ENCODE measurements around the gene ARHGEF12.

The ARHGEF12 gene

DNA sequence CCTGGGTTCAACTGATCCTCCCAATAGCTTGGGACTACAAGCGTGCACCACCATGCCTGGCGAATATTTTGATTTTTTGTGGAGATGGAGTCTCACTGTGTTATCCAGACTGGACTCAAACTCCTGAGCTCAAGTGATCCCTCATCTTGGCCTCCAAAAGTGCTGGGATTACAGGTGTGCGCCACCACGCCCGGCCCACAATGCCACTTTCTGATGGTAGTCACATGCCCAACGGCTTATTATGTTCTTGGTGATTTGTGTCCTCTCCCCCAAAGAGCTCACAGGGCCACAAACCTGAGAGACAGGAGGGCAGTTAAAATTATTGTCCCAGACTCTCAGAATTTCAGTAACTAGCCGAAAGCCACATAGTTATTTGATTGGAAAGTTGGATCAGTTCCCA lies 185.0 kb downstream of the ARHGEF12 start:
- DNase-seq = no peak

- no peak for DNase-seq
These were observed 185.8 kb downstream of the ARHGEF12 start for GRCh38 chr11:120522021-120522420.

- no peak for DNase-seq
These were observed 186.5 kb downstream of the ARHGEF12 start for GRCh38 chr11:120522736-120523135.

DNA sequence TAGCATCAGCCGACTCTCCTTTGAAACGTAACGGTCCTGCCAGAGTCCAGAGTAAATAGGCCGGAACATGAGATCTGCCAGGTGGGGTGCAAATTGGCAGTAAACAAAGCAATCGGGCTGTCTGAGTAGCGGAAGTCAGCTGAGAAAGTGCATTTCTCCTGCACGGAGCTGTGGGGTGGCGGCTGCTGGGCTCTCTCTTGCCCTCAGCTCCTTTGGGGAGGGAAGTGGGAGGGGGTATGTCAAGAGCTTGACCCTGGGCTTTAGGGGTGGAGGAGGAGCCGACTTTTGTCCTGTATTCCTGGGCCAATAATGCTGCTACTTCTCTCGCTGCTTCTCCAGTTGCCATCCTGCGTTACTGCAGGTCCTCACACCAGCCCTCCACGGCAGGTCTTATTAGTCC lies 187.0 kb downstream of the ARHGEF12 start:
- peak; percentile 43 for DNase-seq

GRCh38 chr11:120524536-120525085 lies 188.4 kb downstream of the ARHGEF12 start:
- no peak for DNase-seq

GRCh38 chr11:120525261-120526171 lies 189.3 kb downstream of the ARHGEF12 start:
- no peak for DNase-seq

DNA sequence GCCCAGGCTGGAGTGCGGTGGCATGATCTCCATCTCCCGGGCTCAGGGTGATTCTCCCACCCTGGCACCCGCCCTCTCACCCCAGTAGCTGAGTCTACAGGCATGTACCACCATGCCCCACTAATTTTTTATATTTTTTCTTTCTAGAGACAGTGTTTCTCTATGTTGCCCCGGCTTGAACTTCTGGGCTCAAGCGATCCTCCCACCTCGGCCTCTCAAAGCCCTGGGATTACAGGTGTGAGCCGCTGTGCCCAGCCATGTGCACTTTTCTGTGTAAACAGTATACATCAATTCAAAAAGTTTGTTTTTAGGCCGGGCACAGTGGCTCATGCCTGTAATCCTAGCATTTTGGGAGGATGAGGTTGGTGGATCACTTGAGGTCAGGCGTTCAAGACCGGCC lies 190.0 kb downstream of the ARHGEF12 start:
- no peak for DNase-seq

- no peak for DNase-seq
These were observed 191.0 kb downstream of the ARHGEF12 start for GRCh38 chr11:120527111-120527761.

GRCh38 chr11:120528749-120529148 lies 192.5 kb downstream of the ARHGEF12 start:
- no peak for DNase-seq

DNA sequence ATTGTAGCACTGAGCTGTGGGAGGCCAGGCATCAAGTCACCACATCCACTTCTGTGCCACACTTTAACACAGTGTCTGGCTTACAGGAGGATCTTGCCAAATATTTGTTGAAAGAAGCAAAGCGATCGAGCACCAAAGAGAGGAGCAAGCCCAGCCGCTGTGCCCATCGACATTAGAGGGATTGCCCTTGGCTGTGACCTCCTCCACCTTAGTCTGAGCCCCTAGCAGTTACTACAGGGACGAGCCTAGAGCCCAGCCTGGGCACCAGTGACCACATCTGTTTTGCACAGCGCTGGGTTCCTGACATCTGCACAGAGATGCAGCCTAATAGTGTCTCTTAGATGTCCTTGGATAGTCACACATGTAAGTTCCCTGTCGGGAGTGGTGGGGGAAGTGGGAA lies 193.0 kb downstream of the ARHGEF12 start:
- no peak for DNase-seq

- DNase-seq = no peak
These were observed 193.7 kb downstream of the ARHGEF12 start for GRCh38 chr11:120529911-120530310.

DNA sequence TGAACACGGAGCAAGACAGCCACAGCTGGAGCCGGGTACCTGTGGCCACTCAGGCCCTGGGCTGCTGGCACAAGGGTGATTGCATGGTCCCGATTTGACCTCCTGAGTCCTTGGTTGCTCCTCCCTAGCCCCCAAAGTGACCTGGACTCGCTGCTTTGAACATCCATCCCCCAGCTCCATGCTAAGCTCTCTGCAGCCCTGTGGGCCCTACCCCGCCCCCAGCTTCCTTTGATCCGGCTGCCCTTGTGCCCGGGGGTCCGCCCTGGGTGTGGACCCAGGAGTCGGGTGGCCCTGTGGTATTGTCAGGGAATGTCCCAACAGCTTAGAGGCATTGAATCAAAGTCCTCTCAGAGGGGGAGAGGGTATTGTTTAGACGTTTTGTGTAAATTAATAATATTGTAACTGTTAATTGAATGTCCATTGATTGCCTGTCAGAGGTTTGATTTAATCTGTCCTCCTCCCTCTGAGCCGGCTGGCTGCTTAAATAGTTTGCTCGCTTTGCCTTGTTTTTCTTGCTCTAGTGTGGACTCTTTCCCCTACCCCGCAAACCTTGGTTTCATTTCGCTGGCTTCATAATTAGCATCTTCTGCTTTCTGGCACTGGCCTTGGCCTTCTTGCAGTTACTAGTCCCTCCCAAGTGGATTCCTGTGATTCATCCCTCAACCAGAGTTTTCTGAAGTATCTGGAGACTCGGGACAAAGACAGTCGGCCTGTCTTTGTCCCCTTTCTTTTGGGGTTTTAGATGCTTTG lies 196.0 kb downstream of the ARHGEF12 start:
- DNase-seq = no peak

DNA sequence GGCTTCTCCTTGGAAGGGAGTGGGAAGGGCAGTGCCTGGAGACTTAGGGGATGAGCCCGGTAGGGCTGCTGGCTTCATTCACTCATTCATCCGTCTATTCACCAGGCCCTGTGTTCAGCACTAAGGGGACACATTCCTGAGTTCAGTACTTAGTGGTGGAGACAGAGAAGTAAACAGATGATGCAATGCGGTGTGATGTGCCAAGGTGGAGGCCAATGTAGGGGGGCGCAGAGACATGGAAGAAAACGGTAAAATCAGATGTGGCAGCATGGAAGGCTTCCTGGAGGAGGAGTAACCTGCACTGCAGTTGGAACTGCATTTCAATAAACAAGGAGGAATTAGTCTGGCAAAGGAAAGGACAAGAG lies 196.6 kb downstream of the ARHGEF12 start:
- DNase-seq = no peak

GRCh38 chr11:120536091-120536796 lies 200.0 kb downstream of the ARHGEF12 start:
- DNase-seq = no peak

DNA sequence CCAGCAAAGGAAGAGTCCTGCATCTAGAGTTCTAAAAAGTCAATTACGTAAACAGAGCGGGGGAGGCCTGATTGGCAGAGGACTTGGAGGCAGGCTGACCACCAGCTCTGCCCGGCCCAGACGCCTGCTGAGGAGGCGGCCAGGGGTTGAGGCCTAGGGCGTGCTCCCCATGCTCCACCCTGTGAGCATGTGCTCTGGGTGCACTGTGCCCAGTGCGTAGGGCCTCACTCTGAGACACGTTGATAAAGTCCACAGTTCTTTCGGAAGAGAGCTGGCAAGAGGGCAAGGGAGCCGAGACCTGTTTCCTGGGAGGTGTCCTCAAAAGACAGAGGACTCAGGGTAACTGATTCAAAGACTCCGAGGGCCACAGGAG lies 200.6 kb downstream of the ARHGEF12 start:
- DNase-seq = no peak

DNA sequence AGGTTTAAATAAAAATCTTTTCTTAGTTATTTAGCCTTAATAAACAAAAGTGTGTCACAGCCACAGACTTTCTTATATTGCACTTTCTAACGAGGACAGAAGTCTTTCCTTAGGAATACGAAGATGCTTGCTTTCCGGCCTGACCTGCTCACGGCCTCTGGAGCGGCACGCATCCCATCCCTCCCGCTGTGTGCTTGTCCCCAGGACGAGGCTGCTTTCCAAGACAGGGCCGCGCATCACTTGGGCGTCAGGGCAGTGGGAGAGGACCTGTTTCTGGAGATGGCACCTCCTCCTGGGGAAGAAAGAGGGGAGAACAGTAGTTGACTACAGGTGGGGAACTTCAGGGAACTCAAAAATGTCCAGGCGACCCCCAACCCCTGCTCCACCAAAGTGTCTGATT lies 201.8 kb downstream of the ARHGEF12 start:
- no peak for DNase-seq

DNA sequence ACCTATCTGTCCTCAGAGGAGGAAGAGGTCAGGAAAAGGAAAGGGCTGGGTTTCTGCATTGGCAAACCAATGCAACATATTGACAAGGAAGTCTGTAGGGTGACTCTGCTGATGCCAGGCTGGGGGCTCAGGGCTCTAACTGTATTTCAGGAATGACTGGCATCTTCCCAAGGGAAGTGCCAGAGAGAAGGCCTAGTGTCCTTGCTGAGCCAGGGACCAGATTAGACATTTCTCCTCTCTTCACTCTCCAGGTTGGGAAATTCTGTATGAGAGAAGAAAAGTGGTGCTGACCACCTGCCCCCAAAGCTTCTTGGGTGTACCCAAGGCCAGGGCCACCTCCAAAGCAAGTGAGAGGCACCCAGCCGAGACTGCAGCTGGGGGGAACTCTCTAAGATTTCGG lies 202.5 kb downstream of the ARHGEF12 start:
- no peak for DNase-seq

All from NCI-H1105 (cell line).